ENCODE results near the gene MRPL14. TPM values are rescaled to one million over a fixed set of nuclear protein-coding genes. Genes with fewer than 3 reads are reported as not detected.

Gene MRPL14
- total RNA-seq, 3 donors from 2014 or later = 24.6 to 55.7 (median 30.4) TPM

DNA sequence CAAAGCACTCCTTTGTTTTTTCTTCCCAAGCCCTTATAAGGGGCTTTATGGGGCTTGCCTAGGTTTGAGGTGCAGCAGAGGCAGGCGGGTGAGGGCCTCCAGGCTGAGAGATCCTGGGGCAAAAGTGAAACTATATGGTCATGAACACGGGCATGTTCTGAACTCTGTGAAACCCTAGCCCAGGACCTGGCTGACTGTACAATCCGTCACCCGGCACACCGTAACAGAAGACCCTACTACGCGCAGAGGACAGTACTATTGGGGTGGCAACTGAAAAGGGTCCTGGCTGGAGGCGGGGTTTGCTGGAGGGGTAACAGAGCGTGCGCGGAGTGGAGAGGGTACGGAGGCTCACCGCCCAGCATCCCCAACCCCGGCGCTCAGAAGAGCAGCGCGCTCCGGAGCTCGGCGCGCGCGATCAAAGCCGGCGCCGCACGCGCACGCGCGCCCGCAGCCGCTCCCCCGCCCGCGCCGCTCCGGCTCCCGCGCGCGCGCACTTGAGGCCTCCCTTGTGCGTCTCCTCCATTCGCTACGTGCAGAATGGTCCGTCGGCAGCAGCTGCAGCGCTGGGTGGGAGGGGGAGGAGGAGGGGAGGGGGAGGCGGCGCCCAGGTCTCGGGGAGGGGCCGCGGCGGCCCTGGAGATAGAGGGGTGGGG is 54.2 kb downstream of the MRPL14 start:
- Histone ChIP-seq H3K27ac (peak overlapping the region; percentile 79 to 91), H3K27me3 (no peaks in the 10 kb centered on the region), H3K9me3 (no peaks in the 10 kb centered on the region), H3K4me1 (peaks cover 4 to 21% of the 10 kb centered on the region in 2 donors), H3K36me3 (no peaks in the 10 kb centered on the region), H3K4me3 (peak overlapping the region; percentile 40 to 73 (median 51))
- DNase-seq (ENCODE audit: low spot score in 2 of 2) = peak in 1 of 2 donors; percentile 78
- intact Hi-C loops (cut with DNase I; ENCODE audit: low total_unique reads) = loop anchor here (1.0 to 10.0 kb wide), 3 partner anchors 78 to 402 kb away; no protein-coding TSS in a partner anchor
- TF ChIP-seq POLR2AphosphoS5 (IDR thresholded peaks at IDR 0.05) = peak in 1 of 3 donors; percentile 40
- TF ChIP-seq POLR2A (IDR thresholded peaks at IDR 0.05) = no peak
- TF ChIP-seq, protein P1, sequence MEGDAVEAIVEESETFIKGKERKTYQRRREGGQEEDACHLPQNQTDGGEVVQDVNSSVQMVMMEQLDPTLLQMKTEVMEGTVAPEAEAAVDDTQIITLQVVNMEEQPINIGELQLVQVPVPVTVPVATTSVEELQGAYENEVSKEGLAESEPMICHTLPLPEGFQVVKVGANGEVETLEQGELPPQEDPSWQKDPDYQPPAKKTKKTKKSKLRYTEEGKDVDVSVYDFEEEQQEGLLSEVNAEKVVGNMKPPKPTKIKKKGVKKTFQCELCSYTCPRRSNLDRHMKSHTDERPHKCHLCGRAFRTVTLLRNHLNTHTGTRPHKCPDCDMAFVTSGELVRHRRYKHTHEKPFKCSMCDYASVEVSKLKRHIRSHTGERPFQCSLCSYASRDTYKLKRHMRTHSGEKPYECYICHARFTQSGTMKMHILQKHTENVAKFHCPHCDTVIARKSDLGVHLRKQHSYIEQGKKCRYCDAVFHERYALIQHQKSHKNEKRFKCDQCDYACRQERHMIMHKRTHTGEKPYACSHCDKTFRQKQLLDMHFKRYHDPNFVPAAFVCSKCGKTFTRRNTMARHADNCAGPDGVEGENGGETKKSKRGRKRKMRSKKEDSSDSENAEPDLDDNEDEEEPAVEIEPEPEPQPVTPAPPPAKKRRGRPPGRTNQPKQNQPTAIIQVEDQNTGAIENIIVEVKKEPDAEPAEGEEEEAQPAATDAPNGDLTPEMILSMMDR (IDR thresholded peaks at IDR 0.05) = no peak

DNA sequence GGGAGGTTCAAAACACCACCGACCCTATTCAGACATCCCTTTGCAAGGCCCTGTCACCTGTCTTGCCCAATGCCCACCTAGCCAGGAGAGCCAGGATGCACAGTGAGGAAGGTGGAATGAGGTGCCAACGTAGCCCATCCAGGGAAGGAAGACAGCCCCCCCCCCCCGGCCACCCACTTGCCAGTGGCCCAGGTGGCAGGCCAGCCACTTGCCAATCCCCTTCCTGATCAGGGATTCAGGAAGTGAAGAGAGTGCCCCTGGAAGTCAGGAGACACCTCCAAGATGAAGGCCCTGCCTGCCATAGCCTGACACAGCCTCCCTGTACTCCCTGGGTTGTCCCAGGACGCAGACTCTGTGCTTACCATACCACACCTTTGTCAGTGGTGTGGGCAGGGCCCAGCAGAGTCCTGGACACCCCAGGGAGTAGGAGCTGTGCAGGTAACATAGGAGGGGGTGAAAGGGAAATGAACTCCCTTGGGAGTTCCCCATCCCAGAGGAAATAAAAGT is 54.7 kb downstream of the MRPL14 start:
- no peaks in the 10 kb centered on the region for H3K27me3 ChIP-seq
- DNase-seq (ENCODE audit: low spot score in 2 of 2) = no peak
- TF ChIP-seq, protein P1 (IDR thresholded peaks at IDR 0.05) = no peak
- no peak for TF ChIP-seq POLR2A (IDR thresholded peaks at IDR 0.05)
- no peak for TF ChIP-seq POLR2AphosphoS5 (IDR thresholded peaks at IDR 0.05)
- no peaks in the 10 kb centered on the region for H3K9me3 ChIP-seq
- peak overlapping the region; percentile 40 to 73 (median 51) for H3K4me3 ChIP-seq
- peak overlapping the region; percentile 79 to 91 for H3K27ac ChIP-seq
- H3K4me1 ChIP-seq = peaks cover 4 to 21% of the 10 kb centered on the region in 2 donors
- intact Hi-C loops (cut with DNase I; ENCODE audit: low total_unique reads) = loop anchor here (2.0 to 10.0 kb wide), 2 partner anchors 78 to 298 kb away; no protein-coding TSS in a partner anchor
- H3K36me3 ChIP-seq = no peaks in the 10 kb centered on the region

DNA sequence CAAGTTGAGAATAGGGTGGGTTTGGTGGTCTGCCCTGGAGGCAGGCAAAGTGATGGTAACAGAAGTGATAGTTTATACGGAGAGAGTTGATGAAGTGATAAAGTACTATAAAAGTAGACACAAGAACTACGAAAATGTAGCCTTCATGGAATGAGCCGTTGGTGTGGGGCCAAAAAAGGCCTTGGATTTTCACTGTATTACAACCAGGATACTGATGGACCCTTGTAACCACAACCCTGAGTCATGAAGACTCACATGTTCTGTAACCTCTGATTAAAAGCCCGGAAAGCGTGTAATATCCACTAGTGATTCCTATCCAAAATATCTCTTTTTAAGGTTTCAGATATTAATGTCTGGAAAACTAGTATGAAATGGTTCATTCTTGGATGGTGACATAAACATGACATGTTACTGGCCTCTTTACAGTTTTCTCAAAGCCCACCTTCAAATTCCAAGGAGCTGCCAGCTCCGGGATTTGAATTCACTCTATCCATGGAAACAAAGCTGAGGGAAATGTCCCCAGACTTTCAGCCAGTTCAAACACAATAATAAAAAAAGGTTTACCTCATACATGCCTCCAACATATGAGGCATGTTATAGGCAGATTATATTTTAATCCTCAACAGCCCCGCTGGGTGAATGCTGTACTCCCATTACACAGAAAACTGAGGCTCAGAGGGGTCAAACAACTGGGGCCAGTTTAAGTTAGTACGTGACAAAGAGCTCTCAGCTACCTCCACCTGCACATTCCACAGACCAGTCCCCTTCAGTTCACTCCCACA is 55.4 kb downstream of the MRPL14 start:
- no peaks in the 10 kb centered on the region for H3K36me3 ChIP-seq
- TF ChIP-seq POLR2AphosphoS5 (IDR thresholded peaks at IDR 0.05) = no peak
- DNase-seq (ENCODE audit: low spot score in 2 of 2) = no peak
- no peaks in the 10 kb centered on the region for H3K9me3 ChIP-seq
- intact Hi-C loops (cut with DNase I; ENCODE audit: low total_unique reads) = loop anchor here (2.0 to 10.0 kb wide), 2 partner anchors 77 to 297 kb away; no protein-coding TSS in a partner anchor
- H3K27ac ChIP-seq = peak overlapping the region; percentile 79 to 91
- peaks cover 4 to 16% of the 10 kb centered on the region in 2 donors for H3K4me1 ChIP-seq
- H3K4me3 ChIP-seq = no peak overlapping the region
- no peaks in the 10 kb centered on the region for H3K27me3 ChIP-seq

DNA sequence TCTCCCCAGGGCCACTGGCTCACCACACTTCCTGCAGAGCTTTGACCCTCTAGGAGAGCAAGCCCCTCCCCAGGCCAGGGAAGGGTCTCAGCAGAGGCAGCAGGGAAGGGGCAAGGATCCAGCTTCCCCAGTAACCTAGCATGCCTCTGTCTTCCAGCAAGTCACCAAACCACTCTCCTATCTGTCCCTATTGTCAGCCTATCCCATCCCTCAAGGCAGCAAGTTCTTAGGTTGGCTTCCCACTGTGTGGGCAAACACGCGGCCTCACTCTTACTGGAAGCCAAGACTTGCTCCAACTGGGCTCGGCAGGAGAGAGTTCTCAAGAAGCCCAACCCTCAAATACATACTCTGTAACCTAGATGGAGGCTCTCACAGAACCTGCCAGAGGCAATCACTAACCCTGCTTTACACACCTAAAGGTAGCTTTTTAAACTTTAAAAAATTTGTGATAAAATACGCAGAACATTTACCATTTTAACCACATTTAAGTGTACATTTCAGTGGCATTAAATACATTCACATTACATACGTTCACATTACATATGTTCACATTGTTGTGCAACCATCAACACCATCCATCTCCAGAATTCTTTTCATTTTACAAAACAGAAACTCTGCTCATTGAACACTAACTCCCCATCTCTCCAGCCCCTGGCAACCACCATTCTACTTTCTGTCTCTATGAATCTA is 58.5 kb downstream of the MRPL14 start:
- no peak for DNase-seq (ENCODE audit: low spot score in 2 of 2)
- Histone ChIP-seq H3K4me3 (no peak overlapping the region), H3K36me3 (no peaks in the 10 kb centered on the region), H3K27me3 (no peaks in the 10 kb centered on the region), H3K4me1 (peaks cover 2 to 9% of the 10 kb centered on the region in 2 donors), H3K9me3 (no peaks in the 10 kb centered on the region), H3K27ac (no peak overlapping the region)
- intact Hi-C loops (cut with DNase I; ENCODE audit: low total_unique reads) = no loop called here
- no peak for TF ChIP-seq POLR2A (IDR thresholded peaks at IDR 0.05)
- TF ChIP-seq POLR2AphosphoS5 (IDR thresholded peaks at IDR 0.05) = no peak
- TF ChIP-seq, protein P1 (IDR thresholded peaks at IDR 0.05) = no peak
